HepG2 (cell line): ENCODE results near the gene MRPL14. TPM values are rescaled to one million over a fixed set of nuclear protein-coding genes. Genes with fewer than 3 reads are reported as not detected.

Experiments
- CENPT ChIP-seq: sonication (generic); formaldehyde crosslinking; IDR thresholded peaks from 2 replicates; pipeline ENCODE4 v1.8.0; 2022; ENCODE audit warnings: low read depth, mild to moderate bottlenecking, moderate library complexity, missing genetic modification reagents
- ETV5 ChIP-seq: IDR thresholded peaks from 2 replicates; pipeline ENCODE4 v1.6.1; 2018; ENCODE audit warnings: missing biosample characterization, missing genetic modification reagents, inconsistent platforms, borderline replicate concordance
- HNF4G ChIP-seq, 2 experiments: sonication (generic) in 1 of 2; formaldehyde crosslinking in 1 of 2; IDR thresholded peaks; 2 replicates each; pipeline versions ENCODE4 v1.4.0 to v1.6.1; 2011 to 2020; ENCODE audit warnings: borderline replicate concordance in 2 of 2, low read depth in 2 of 2, mild to moderate bottlenecking in 2 of 2, low read length in 1 of 2, missing genetic modification reagents in 1 of 2, moderate library complexity in 1 of 2
- KLF9 ChIP-seq: IDR thresholded peaks from 2 replicates; pipeline ENCODE4 v1.6.1; 2016; ENCODE audit warnings: low read depth
- SKI ChIP-seq: fragments of 450-650 bp; IDR thresholded peaks from one replicate; pipeline ENCODE4 v1.6.1; 2018; ENCODE audit warnings: mild to moderate bottlenecking; ENCODE audit not compliant: partially characterized antibody
- STAG1 ChIP-seq: sonication (generic); formaldehyde crosslinking; IDR thresholded peaks from 2 replicates; pipeline ENCODE4 v1.4.0; 2020; ENCODE audit warnings: missing genetic modification reagents
- ZKSCAN5 ChIP-seq: sonication (generic); formaldehyde crosslinking; IDR thresholded peaks from 2 replicates; pipeline ENCODE4 v1.5.1; 2020; ENCODE audit warnings: mild to moderate bottlenecking, missing genetic modification reagents
- ZNF136 ChIP-seq: sonication (generic); formaldehyde crosslinking; IDR thresholded peaks from 2 replicates; pipeline ENCODE4 v1.8.1; 2022; ENCODE audit warnings: low read depth, mild to moderate bottlenecking, moderate library complexity, missing genetic modification reagents
- ZNF660 ChIP-seq: sonication (generic); formaldehyde crosslinking; IDR thresholded peaks from 2 replicates; pipeline ENCODE4 v1.5.1; 2020; ENCODE audit warnings: mild to moderate bottlenecking, low read depth, missing genetic modification reagents, borderline replicate concordance
- ZNF780A ChIP-seq: sonication (generic); formaldehyde crosslinking; IDR thresholded peaks from 2 replicates; pipeline ENCODE4 v1.8.0; 2022; ENCODE audit warnings: mild to moderate bottlenecking, missing genetic modification reagents, moderate library complexity
- ZNF850 ChIP-seq: sonication (generic); formaldehyde crosslinking; conservative IDR thresholded peaks from 2 replicates; pipeline ENCODE4 v1.9.0; 2021; ENCODE audit warnings: mild to moderate bottlenecking, missing genetic modification reagents
- ZSCAN25 ChIP-seq: sonication (generic); formaldehyde crosslinking; IDR thresholded peaks from 2 replicates; pipeline ENCODE4 v1.8.0; 2022; ENCODE audit warnings: mild to moderate bottlenecking, missing genetic modification reagents
- polyA plus RNA-seq, 8 experiments: library from polyadenylated mRNA; depleted of rRNA in 3 of 8; stranded (reverse) in 7 of 8; unstranded in 1 of 8; fragments of >200 nt; fragmentation: Illumina TruSeq in 4 of 8; extraction: Trizol in 4 of 8; gene quantifications; 2 replicates each; pipeline versions ENCODE4 v1.2.1 to v1.2.3, GENCODE V29; 2011 to 2016; ENCODE audit warnings: low read depth in 4 of 8, missing spikeins in 1 of 8, mixed read lengths in 1 of 8; ENCODE audit not compliant: insufficient read depth in 1 of 8
- total RNA-seq, 5 experiments: library from RNA; depleted of rRNA; stranded (reverse); fragments of >200 nt; fragmentation: Illumina TruSeq; extraction: Trizol; gene quantifications; 2 replicates each; pipeline ENCODE4 v1.2.3, GENCODE V29; 2016; ENCODE audit warnings: low read depth in 1 of 5
- TF ChIP-seq, protein P1 (sequence below): IDR thresholded peaks from 2 replicates; pipeline ENCODE4 v1.6.1; 2016; ENCODE audit warnings: low read depth, missing genetic modification reagents, missing compliant biosample characterization
- TF ChIP-seq, protein P2 (sequence below): sonication (generic); formaldehyde crosslinking; IDR thresholded peaks from 2 replicates; pipeline ENCODE4 v1.5.1; 2020; ENCODE audit warnings: missing genetic modification reagents, mild to moderate bottlenecking, borderline replicate concordance
- TF ChIP-seq, protein P3 (sequence below): sonication (generic); formaldehyde crosslinking; IDR thresholded peaks from 2 replicates; pipeline ENCODE4 v1.4.0; 2020; ENCODE audit warnings: mild to moderate bottlenecking, missing genetic modification reagents
- TF ChIP-seq, protein P4 (sequence below): sonication (generic); formaldehyde crosslinking; IDR thresholded peaks from 2 replicates; pipeline ENCODE4 v1.4.0; 2020; ENCODE audit warnings: missing genetic modification reagents
- TF ChIP-seq, protein P5 (sequence below): sonication (generic); formaldehyde crosslinking; IDR thresholded peaks from 2 replicates; pipeline ENCODE4 v1.4.0; 2020; ENCODE audit warnings: mild to moderate bottlenecking, missing genetic modification reagents

The MRPL14 gene
- total and polyA plus RNA-seq, 2 of the 13 experiments (the other 11 are each of a cell fraction or from before 2014, with no cell fraction given) = 157 to 178 TPM

DNA sequence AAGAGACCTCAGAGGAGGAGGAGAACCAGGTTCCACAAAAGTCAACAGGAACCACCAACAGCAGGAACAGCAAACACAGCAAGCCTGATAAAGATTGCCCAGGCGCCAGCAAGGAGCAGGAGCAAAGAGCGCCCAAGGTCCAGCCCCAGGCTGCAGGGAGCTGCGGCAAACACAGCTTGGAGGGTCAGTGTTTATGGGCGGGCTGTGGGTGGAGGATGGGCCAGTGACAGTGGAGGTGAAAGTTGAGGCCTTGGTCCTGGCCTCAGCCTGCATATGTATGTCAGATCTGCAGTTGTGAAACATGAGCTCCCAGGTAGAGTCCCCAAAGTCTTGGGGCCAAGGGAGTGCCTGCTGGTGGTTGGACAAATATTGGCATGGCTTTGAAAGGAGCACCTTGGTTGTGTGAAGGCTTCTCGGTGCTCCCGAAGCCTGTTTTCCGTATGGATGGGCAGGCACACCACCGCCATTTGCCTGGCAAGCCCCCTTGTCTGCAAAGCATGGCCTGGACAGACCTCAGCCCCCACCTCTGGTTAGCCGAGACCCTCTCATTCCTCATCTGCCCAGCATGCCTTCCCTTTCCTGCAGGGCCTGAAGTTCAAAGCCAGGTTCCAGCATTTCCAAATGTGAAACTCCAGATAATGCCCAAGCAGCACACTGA lies 29.4 kb upstream of the MRPL14 start (continued):
- TF ChIP-seq, protein P1, sequence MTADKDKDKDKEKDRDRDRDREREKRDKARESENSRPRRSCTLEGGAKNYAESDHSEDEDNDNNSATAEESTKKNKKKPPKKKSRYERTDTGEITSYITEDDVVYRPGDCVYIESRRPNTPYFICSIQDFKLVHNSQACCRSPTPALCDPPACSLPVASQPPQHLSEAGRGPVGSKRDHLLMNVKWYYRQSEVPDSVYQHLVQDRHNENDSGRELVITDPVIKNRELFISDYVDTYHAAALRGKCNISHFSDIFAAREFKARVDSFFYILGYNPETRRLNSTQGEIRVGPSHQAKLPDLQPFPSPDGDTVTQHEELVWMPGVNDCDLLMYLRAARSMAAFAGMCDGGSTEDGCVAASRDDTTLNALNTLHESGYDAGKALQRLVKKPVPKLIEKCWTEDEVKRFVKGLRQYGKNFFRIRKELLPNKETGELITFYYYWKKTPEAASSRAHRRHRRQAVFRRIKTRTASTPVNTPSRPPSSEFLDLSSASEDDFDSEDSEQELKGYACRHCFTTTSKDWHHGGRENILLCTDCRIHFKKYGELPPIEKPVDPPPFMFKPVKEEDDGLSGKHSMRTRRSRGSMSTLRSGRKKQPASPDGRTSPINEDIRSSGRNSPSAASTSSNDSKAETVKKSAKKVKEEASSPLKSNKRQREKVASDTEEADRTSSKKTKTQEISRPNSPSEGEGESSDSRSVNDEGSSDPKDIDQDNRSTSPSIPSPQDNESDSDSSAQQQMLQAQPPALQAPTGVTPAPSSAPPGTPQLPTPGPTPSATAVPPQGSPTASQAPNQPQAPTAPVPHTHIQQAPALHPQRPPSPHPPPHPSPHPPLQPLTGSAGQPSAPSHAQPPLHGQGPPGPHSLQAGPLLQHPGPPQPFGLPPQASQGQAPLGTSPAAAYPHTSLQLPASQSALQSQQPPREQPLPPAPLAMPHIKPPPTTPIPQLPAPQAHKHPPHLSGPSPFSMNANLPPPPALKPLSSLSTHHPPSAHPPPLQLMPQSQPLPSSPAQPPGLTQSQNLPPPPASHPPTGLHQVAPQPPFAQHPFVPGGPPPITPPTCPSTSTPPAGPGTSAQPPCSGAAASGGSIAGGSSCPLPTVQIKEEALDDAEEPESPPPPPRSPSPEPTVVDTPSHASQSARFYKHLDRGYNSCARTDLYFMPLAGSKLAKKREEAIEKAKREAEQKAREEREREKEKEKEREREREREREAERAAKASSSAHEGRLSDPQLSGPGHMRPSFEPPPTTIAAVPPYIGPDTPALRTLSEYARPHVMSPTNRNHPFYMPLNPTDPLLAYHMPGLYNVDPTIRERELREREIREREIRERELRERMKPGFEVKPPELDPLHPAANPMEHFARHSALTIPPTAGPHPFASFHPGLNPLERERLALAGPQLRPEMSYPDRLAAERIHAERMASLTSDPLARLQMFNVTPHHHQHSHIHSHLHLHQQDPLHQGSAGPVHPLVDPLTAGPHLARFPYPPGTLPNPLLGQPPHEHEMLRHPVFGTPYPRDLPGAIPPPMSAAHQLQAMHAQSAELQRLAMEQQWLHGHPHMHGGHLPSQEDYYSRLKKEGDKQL (CRISPR knock-in tag) = peak; percentile 72; the same call in 1 of the 2 replicates
- no peak for TF ChIP-seq ZNF780A (CRISPR knock-in tag)
- no peak for TF ChIP-seq CENPT (CRISPR knock-in tag)
- peak; percentile 95 for TF ChIP-seq HNF4G (IDR thresholded peaks at IDR 0.05; ENCODE audit: borderline replicate concordance, low read depth, low read length)
- peak; percentile 97 for TF ChIP-seq HNF4G (CRISPR knock-in tag; IDR thresholded peaks at IDR 0.05; ENCODE audit: borderline replicate concordance, low read depth)
- TF ChIP-seq, protein P2, sequence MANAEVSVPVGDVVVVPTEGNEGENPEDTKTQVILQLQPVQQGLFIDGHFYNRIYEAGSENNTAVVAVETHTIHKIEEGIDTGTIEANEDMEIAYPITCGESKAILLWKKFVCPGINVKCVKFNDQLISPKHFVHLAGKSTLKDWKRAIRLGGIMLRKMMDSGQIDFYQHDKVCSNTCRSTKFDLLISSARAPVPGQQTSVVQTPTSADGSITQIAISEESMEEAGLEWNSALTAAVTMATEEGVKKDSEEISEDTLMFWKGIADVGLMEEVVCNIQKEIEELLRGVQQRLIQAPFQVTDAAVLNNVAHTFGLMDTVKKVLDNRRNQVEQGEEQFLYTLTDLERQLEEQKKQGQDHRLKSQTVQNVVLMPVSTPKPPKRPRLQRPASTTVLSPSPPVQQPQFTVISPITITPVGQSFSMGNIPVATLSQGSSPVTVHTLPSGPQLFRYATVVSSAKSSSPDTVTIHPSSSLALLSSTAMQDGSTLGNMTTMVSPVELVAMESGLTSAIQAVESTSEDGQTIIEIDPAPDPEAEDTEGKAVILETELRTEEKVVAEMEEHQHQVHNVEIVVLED = peak; percentile 71; the same call in 1 of the 2 replicates
- no peak for TF ChIP-seq ZNF850 (CRISPR knock-in tag)
- peak; percentile 90 for TF ChIP-seq ZKSCAN5 (CRISPR knock-in tag)
- TF ChIP-seq, protein P3, sequence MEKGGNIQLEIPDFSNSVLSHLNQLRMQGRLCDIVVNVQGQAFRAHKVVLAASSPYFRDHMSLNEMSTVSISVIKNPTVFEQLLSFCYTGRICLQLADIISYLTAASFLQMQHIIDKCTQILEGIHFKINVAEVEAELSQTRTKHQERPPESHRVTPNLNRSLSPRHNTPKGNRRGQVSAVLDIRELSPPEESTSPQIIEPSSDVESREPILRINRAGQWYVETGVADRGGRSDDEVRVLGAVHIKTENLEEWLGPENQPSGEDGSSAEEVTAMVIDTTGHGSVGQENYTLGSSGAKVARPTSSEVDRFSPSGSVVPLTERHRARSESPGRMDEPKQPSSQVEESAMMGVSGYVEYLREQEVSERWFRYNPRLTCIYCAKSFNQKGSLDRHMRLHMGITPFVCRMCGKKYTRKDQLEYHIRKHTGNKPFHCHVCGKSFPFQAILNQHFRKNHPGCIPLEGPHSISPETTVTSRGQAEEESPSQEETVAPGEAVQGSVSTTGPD (CRISPR knock-in tag) = peak; percentile 69; the same call in 1 of the 2 replicates
- TF ChIP-seq, protein P4, sequence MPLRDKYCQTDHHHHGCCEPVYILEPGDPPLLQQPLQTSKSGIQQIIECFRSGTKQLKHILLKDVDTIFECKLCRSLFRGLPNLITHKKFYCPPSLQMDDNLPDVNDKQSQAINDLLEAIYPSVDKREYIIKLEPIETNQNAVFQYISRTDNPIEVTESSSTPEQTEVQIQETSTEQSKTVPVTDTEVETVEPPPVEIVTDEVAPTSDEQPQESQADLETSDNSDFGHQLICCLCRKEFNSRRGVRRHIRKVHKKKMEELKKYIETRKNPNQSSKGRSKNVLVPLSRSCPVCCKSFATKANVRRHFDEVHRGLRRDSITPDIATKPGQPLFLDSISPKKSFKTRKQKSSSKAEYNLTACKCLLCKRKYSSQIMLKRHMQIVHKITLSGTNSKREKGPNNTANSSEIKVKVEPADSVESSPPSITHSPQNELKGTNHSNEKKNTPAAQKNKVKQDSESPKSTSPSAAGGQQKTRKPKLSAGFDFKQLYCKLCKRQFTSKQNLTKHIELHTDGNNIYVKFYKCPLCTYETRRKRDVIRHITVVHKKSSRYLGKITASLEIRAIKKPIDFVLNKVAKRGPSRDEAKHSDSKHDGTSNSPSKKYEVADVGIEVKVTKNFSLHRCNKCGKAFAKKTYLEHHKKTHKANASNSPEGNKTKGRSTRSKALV = 0 out of 2 replicates have a peak, but pooled peaks have one; percentile 39
- TF ChIP-seq STAG1 (CRISPR knock-in tag) = peak; percentile 39
- peak; percentile 79 for TF ChIP-seq SKI
- no peak for TF ChIP-seq ZNF660
- TF ChIP-seq ZSCAN25 = peak; percentile 81
- TF ChIP-seq ZNF136 (CRISPR knock-in tag) = peak; percentile 87
- TF ChIP-seq, protein P5, sequence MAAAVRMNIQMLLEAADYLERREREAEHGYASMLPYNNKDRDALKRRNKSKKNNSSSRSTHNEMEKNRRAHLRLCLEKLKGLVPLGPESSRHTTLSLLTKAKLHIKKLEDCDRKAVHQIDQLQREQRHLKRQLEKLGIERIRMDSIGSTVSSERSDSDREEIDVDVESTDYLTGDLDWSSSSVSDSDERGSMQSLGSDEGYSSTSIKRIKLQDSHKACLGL (CRISPR knock-in tag) = no peak; the same call in 1 of the 2 replicates
- no peak for TF ChIP-seq KLF9 (CRISPR knock-in tag)
- TF ChIP-seq ETV5 = peak; percentile 89; the same call in 1 of the 2 replicates
